Neural cell (in vitro differentiated cells): ENCODE data around the gene SALL2. TPM values are rescaled to one million over a fixed set of nuclear protein-coding genes. Genes with fewer than 3 reads are reported as not detected.

ENCODE experiments used
- H2AFZ ChIP-seq: fragments of 200-600, 300-800 bp; sonication (generic), shearing (Covaris generic); 2 replicates; pipeline ENCODE4 v1.6.0; 2014; ENCODE audit warnings: low read depth, mild to moderate bottlenecking, antibody characterized with exemption, low read length, moderate library complexity
- H3F3A ChIP-seq: fragments of 200-600 bp; shearing (Covaris generic); 2 replicates; pipeline ENCODE4 v1.6.1; 2016; ENCODE audit warnings: mild to moderate bottlenecking, moderate library complexity, mixed read lengths, antibody characterized with exemption, low read length; ENCODE audit not compliant: insufficient read depth, poor library complexity, severe bottlenecking
- H3K27ac ChIP-seq: fragments of 200-600, 300-800 bp; sonication (generic), shearing (Covaris generic); 2 replicates; pipeline ENCODE4 v1.5.1; 2014; ENCODE audit warnings: mild to moderate bottlenecking, low read length, moderate library complexity
- H3K27me3 ChIP-seq: fragments of 300-800, 200-600 bp; sonication (generic), shearing (Covaris generic); 2 replicates; pipeline ENCODE4 v1.6.0; 2014; ENCODE audit warnings: mild to moderate bottlenecking, low read depth, low read length, moderate library complexity; ENCODE audit not compliant: insufficient read depth
- H3K36me3 ChIP-seq: fragments of 300-800, 200-600 bp; sonication (generic), shearing (Covaris generic); 2 replicates; pipeline ENCODE4 v1.5.1; 2014; ENCODE audit warnings: mild to moderate bottlenecking, antibody characterized with exemption, low read length, moderate library complexity; ENCODE audit not compliant: insufficient read depth
- H3K4me2 ChIP-seq: fragments of 300-800, 200-600 bp; sonication (generic), shearing (Covaris generic); 2 replicates; pipeline ENCODE4 v1.6.0; 2014; ENCODE audit warnings: mild to moderate bottlenecking, low read length
- H3K4me3 ChIP-seq: fragments of 300-800, 200-600 bp; sonication (generic), shearing (Covaris generic); 2 replicates; pipeline ENCODE4 v1.5.1; 2014; ENCODE audit warnings: mild to moderate bottlenecking, low read length, moderate library complexity
- H3K79me2 ChIP-seq: fragments of 200-600 bp; shearing (Covaris generic); replicated peaks from 2 replicates; pipeline ENCODE4 v1.6.0; 2014; ENCODE audit warnings: mild to moderate bottlenecking, low read length, moderate library complexity; ENCODE audit not compliant: insufficient read depth
- H3K9ac ChIP-seq: fragments of 300-800, 200-600 bp; sonication (generic), shearing (Covaris generic); 2 replicates; pipeline ENCODE4 v1.6.1; 2016; ENCODE audit warnings: mild to moderate bottlenecking, low read length, mixed read lengths
- H3K9me2 ChIP-seq: fragments of 200-600 bp; shearing (Covaris generic); 2 replicates; pipeline ENCODE4 v1.6.1; 2016; ENCODE audit warnings: mild to moderate bottlenecking, low read length, mixed read lengths; ENCODE audit not compliant: insufficient read depth
- H3K9me3 ChIP-seq: fragments of 200-600, 300-800 bp; sonication (generic), shearing (Covaris generic); 2 replicates; pipeline ENCODE4 v1.6.1; 2016; ENCODE audit warnings: mild to moderate bottlenecking, mixed run types, low read length, moderate library complexity, mixed read lengths
- H4K20me1 ChIP-seq: fragments of 200-600 bp; shearing (Covaris generic); 2 replicates; pipeline ENCODE4 v1.6.1; 2016; ENCODE audit warnings: mild to moderate bottlenecking, mixed run types; ENCODE audit not compliant: insufficient read depth
- CTCF ChIP-seq: fragments of 450-650 bp; IDR thresholded peaks from 2 replicates; pipeline ENCODE4 v1.5.1; 2014; ENCODE audit warnings: antibody characterized with exemption, mild to moderate bottlenecking, moderate library complexity; ENCODE audit not compliant: poor library complexity, severe bottlenecking
- EP300 ChIP-seq: fragments of 450-650 bp; conservative IDR thresholded peaks from 2 replicates; pipeline ENCODE4 v1.6.1; 2014; ENCODE audit warnings: antibody characterized with exemption, mild to moderate bottlenecking, moderate library complexity; ENCODE audit not compliant: poor library complexity, severe bottlenecking
- EZH2 ChIP-seq: fragments of 200-600, 300-800 bp; shearing (Covaris generic), sonication (generic); IDR thresholded peaks from 2 replicates; pipeline ENCODE4 v1.6.1; 2014; ENCODE audit warnings: antibody characterized with exemption, low read length, borderline replicate concordance, mild to moderate bottlenecking; ENCODE audit not compliant: insufficient read depth, poor library complexity, severe bottlenecking
- MXI1 ChIP-seq: fragments of 450-650 bp; conservative IDR thresholded peaks from 2 replicates; pipeline ENCODE4 v1.6.1; 2014; ENCODE audit warnings: antibody characterized with exemption, mild to moderate bottlenecking; ENCODE audit not compliant: poor library complexity, severe bottlenecking
- POLR2AphosphoS5 ChIP-seq: IDR thresholded peaks from 2 replicates; pipeline ENCODE4 v1.6.1; 2012
- RAD21 ChIP-seq: fragments of 450-650 bp; conservative IDR thresholded peaks from 2 replicates; pipeline ENCODE4 v1.6.1; 2014; ENCODE audit warnings: antibody characterized with exemption, mild to moderate bottlenecking, moderate library complexity
- REST ChIP-seq: IDR thresholded peaks from 2 replicates; pipeline ENCODE4 v1.6.1; 2012; ENCODE audit warnings: borderline replicate concordance
- SMC3 ChIP-seq: fragments of 450-650 bp; conservative IDR thresholded peaks from 2 replicates; pipeline ENCODE4 v1.6.1; 2014; ENCODE audit warnings: antibody characterized with exemption, mild to moderate bottlenecking, moderate library complexity; ENCODE audit not compliant: poor library complexity
- TAF1 ChIP-seq: IDR thresholded peaks from 2 replicates; pipeline ENCODE4 v1.6.1; 2012; ENCODE audit warnings: low read depth
- polyA plus RNA-seq: library from polyadenylated mRNA; depleted of rRNA; stranded (reverse); fragments of >200 nt; gene quantifications from 2 replicates; pipeline ENCODE4 v1.2.3, GENCODE V29; 2014

The SALL2 gene
- polyA plus RNA-seq, 1 donor from 2014 or later = 23.6 TPM

GRCh38 chr14:21557084-21557901 lies 31.1 kb upstream of the SALL2 start:
- no peaks in the 10 kb centered on the region for H3K36me3 ChIP-seq
- no peaks in the 10 kb centered on the region for H3K27me3 ChIP-seq
- peak overlapping the region; percentile 52 for H2AFZ ChIP-seq
- H3K9me3 ChIP-seq = no peaks in the 10 kb centered on the region
- TF ChIP-seq RAD21 (peak; percentile 96), REST (no peak), TAF1 (no peak), POLR2AphosphoS5 (no peak), EZH2 (no peak), SMC3 (peak; percentile 99), MXI1 (peak; percentile 43), CTCF (peak; percentile 97), EP300 (peak; percentile 58)
- peak overlapping the region; percentile 0 for H3K27ac ChIP-seq
- H3K79me2 ChIP-seq = no peaks in the 10 kb centered on the region
- H3K4me2 ChIP-seq = peak overlapping the region; percentile 56
- no peaks in the 10 kb centered on the region for H4K20me1 ChIP-seq
- H3F3A ChIP-seq = no peaks in the 10 kb centered on the region
- no peaks in the 10 kb centered on the region for H3K9me2 ChIP-seq
- H3K9ac ChIP-seq = peak overlapping the region; percentile 39
- peak overlapping the region; percentile 61 for H3K4me3 ChIP-seq

GRCh38 chr14:21556378-21557083 lies 30.4 kb upstream of the SALL2 start:
- Histone ChIP-seq H3K9me3 (no peaks in the 10 kb centered on the region), H3K4me2 (no peak overlapping the region), H4K20me1 (no peaks in the 10 kb centered on the region), H3K9ac (no peak overlapping the region), H3K36me3 (no peaks in the 10 kb centered on the region), H3K9me2 (no peaks in the 10 kb centered on the region), H2AFZ (no peak overlapping the region), H3F3A (no peaks in the 10 kb centered on the region), H3K79me2 (no peaks in the 10 kb centered on the region), H3K27me3 (no peaks in the 10 kb centered on the region), H3K4me3 (no peak overlapping the region), H3K27ac (no peak overlapping the region)
- TF ChIP-seq EP300 = no peak
- no peak for TF ChIP-seq TAF1
- TF ChIP-seq CTCF = no peak
